Adrenal gland (tissue), 12 donors: Measurements from ENCODE around the gene DHX38. TPM values are rescaled to one million over a fixed set of nuclear protein-coding genes. Genes with fewer than 3 reads are reported as not detected.

Experiments used
- DNase-seq, 7 donors: peaks; one replicate each; pipeline ENCODE4 v3.0.0-alpha.2; 2019 to 2020
- H3K27ac ChIP-seq, 5 donors: fragments of 200-600 bp; sonication (generic) in 4 of 5; 1 replicate in 3 of 5; 2 replicates in 2 of 5; pipeline versions ENCODE4 v1.5.1 to v1.8.0; 2016 to 2020; ENCODE audit warnings: mild to moderate bottlenecking in 1 of 5
- H3K27me3 ChIP-seq: fragments of 200-600 bp; 2 replicates; pipeline ENCODE4 v1.8.0; 2021
- H3K36me3 ChIP-seq, 2 donors: fragments of 200-600 bp; replicated peaks in 1 of 2; 1 replicate in 1 of 2; 2 replicates in 1 of 2; pipeline versions ENCODE4 v1.5.1 to v1.8.0; 2018 to 2022
- H3K4me1 ChIP-seq, 2 donors: fragments of 200-600 bp; replicated peaks in 1 of 2; 1 replicate in 1 of 2; 2 replicates in 1 of 2; pipeline versions ENCODE4 v1.5.1 to v1.8.0; 2018 to 2021
- H3K4me3 ChIP-seq, 4 donors: fragments of 200-600 bp; sonication (generic) in 3 of 4; one replicate each; pipeline ENCODE4 v1.5.1; 2016 to 2018
- H3K9me3 ChIP-seq, 3 donors: fragments of 200-600 bp; sonication (generic) in 1 of 3; replicated peaks in 1 of 3; 1 replicate in 2 of 3; 2 replicates in 1 of 3; pipeline versions ENCODE4 v1.5.1 to v1.8.0; 2016 to 2021
- CTCF ChIP-seq, 6 experiments: fragments of 450-650 bp in 4 of 6; fragments of 200-600 bp in 2 of 6; sonication (generic) in 1 of 6; IDR thresholded peaks; 1 replicate in 5 of 6; 2 replicates in 1 of 6; pipeline versions ENCODE4 v1.5.1 to v1.8.0; 2016 to 2021; ENCODE audit warnings: antibody characterized with exemption in 6 of 6, mild to moderate bottlenecking in 2 of 6, moderate library complexity in 1 of 6
- POLR2A ChIP-seq, 2 donors: fragments of 450-650 bp; IDR thresholded peaks; one replicate each; pipeline ENCODE4 v1.6.1; 2017; ENCODE audit warnings: antibody characterized with exemption in 2 of 2, mild to moderate bottlenecking in 2 of 2, moderate library complexity in 1 of 2
- WGBS, 4 donors: extraction: QIAGEN DNeasy Blood & Tissue Kit in 2 of 4; methylation state at CpG; one replicate each; pipeline versions ENCODE4 v1.1.5 to v1.1.7; 2013 to 2017; 5-methylcytosine and 5-hydroxymethylcytosine counted together
- intact Hi-C, 2 donors: fragments of 100-400 bp; cut with DNase I; formaldehyde crosslinking; loops; one replicate each; pipeline versions ENCODE4 v1.14.1 to v1.15.0; 2022 to 2023
- polyA plus RNA-seq, 3 donors: library from polyadenylated mRNA; stranded (reverse); fragments of 200-250 nt in 2 of 3; fragments of 350-450 nt in 1 of 3; fragmentation: Illumina TruSeq in 1 of 3; extraction: RNeasy Lipid Tissue Mini Kit (QIAGEN cat#74804) in 1 of 3; gene quantifications; one replicate each; pipeline ENCODE4 v1.2.3, GENCODE V29; 2013 to 2014
- total RNA-seq, 9 donors: library from RNA; depleted of rRNA in 4 of 9; stranded (reverse); fragments of >200 nt in 4 of 9; fragments of 120-200 nt in 1 of 9; fragmentation: NEBNext Ultra II Directional in 1 of 9; extraction: Animal tissue kit (Norgen Biotek cat#: 25700) in 1 of 9; gene quantifications; one replicate each; pipeline versions ENCODE4 v1.1.0 to v1.2.4, GENCODE V29; 2013 to 2023
- donor health status: healthy with polysubstance abuse.
- donor health status: Bipolar disorder and iron deficiency.
- donor health status: DM: yes; HTN: yes; CAD: no.
- donor health status: DM: no; HTN: no; CAD: no.
- donor health status: DM: no; HTN: no; CAD: no.
- donor health status: DM: yes; HTN: yes; CAD: no.

Gene DHX38
- total and polyA plus RNA-seq, 12 donors: 31.9 to 93.1 (median 45.0) TPM

- WGBS, 4 donors: 89 to 92% (median 90%) methylated on average over 10 of the region's 10 CpGs
- Histone ChIP-seq H3K4me1 (no peaks in the 10 kb centered on the region), H3K9me3 (no peaks in the 10 kb centered on the region), H3K4me3 (no peak overlapping the region), H3K27ac (no peak overlapping the region), H3K27me3 (no peaks in the 10 kb centered on the region), H3K36me3 (peaks cover 0 to 100% of the 10 kb centered on the region in 2 donors)
- intact Hi-C loops: no loop called here
- TF ChIP-seq CTCF (IDR thresholded peaks at IDR 0.05) (no peak), POLR2A (IDR thresholded peaks at IDR 0.05) (no peak)
- peak in 1 of 7 donors; percentile 37 for DNase-seq
Observed at GRCh38 chr16:72101195-72101594, 7.5 kb downstream of the DHX38 start.

- H3K9me3 ChIP-seq: no peaks in the 10 kb centered on the region
- no peak overlapping the region for H3K27ac ChIP-seq
- no peak for TF ChIP-seq POLR2A (IDR thresholded peaks at IDR 0.05)
- no peak for TF ChIP-seq CTCF (IDR thresholded peaks at IDR 0.05)
- peaks cover 0 to 100% of the 10 kb centered on the region in 2 donors for H3K36me3 ChIP-seq
- no peaks in the 10 kb centered on the region for H3K27me3 ChIP-seq
- H3K4me3 ChIP-seq: no peak overlapping the region
- DNase-seq: peak in 1 of 7 donors; percentile 43
- 94 to 100% (median 98%) methylated on average over 2 to 9 of the region's 9 CpGs for WGBS, 4 donors
- intact Hi-C loops: no loop called here
- no peaks in the 10 kb centered on the region for H3K4me1 ChIP-seq
Observed at GRCh38 chr16:72104905-72105304, 11.3 kb downstream of the DHX38 start.

GRCh38 chr16:72105978-72106377, 12.3 kb downstream of the DHX38 start:
- WGBS, 4 donors: 95 to 97% (median 96%) methylated on average over 12 of the region's 12 CpGs
- DNase-seq: peak in 1 of 7 donors; percentile 47
- TF ChIP-seq CTCF (IDR thresholded peaks at IDR 0.05): no peak
- TF ChIP-seq POLR2A (IDR thresholded peaks at IDR 0.05): no peak
- no peaks in the 10 kb centered on the region for H3K9me3 ChIP-seq
- no peak overlapping the region for H3K4me3 ChIP-seq
- peaks cover 0 to 99% of the 10 kb centered on the region in 2 donors for H3K36me3 ChIP-seq
- H3K4me1 ChIP-seq: no peaks in the 10 kb centered on the region
- no peak overlapping the region for H3K27ac ChIP-seq
- no peaks in the 10 kb centered on the region for H3K27me3 ChIP-seq
- intact Hi-C loops: no loop called here

GRCh38 chr16:72107371-72107770, 13.7 kb downstream of the DHX38 start:
- intact Hi-C loops: no loop called here
- Histone ChIP-seq H3K9me3 (no peaks in the 10 kb centered on the region), H3K27me3 (no peaks in the 10 kb centered on the region), H3K27ac (no peak overlapping the region), H3K4me3 (no peak overlapping the region), H3K4me1 (no peaks in the 10 kb centered on the region), H3K36me3 (peaks cover 0 to 99% of the 10 kb centered on the region in 2 donors)
- no peak for TF ChIP-seq POLR2A (IDR thresholded peaks at IDR 0.05)
- no peak for TF ChIP-seq CTCF (IDR thresholded peaks at IDR 0.05)
- peak in 1 of 7 donors; percentile 48 for DNase-seq
- 87 to 96% (median 94%) methylated on average over 12 to 17 of the region's 17 CpGs for WGBS, 4 donors
